ENCODE measurements around the gene CA6. TPM values are rescaled to one million over a fixed set of nuclear protein-coding genes. Genes with fewer than 3 reads are reported as not detected.

Gene CA6
- not detected in 2 replicates for total RNA-seq (2021; fragmentation: NEBNext Ultra II Directional; extraction: Animal tissue kit (Norgen Biotek cat#: 25700))
- not detected in 2 replicates for polyA plus RNA-seq (2011; rRNA removed)
- not detected for polyA plus RNA-seq (2011; cell fraction: cytosol; rRNA removed)
- polyA plus RNA-seq (2011; cell fraction: nucleus; rRNA removed): not detected
- polyA plus RNA-seq (2012, experiment 1 of 2): not detected in 4 replicates
- polyA plus RNA-seq (2012, experiment 2 of 2): not detected
- not detected for polyA plus RNA-seq (2013, experiment 1 of 2)
- not detected for polyA plus RNA-seq (2013, experiment 2 of 2)
- polyA minus RNA-seq (2011; rRNA and poly(A)+ RNA removed): not detected in 2 replicates
- not detected for polyA minus RNA-seq (2011; cell fraction: cytosol; rRNA and poly(A)+ RNA removed)
- not detected for polyA minus RNA-seq (2011; cell fraction: nucleus; rRNA and poly(A)+ RNA removed)
- long read RNA-seq, experiment 1: 0 reads
- long read RNA-seq, experiment 2: 0 reads

- Histone ChIP-seq H3K27me3 (replicated peaks in 1 of 4; ENCODE audit: control insufficient read depth in 3 of 4, extremely low read depth in 1 of 4, insufficient read depth in 3 of 4, low read length in 3 of 4) (no peaks in the 10 kb centered on the region), H3K23ac (ENCODE audit: insufficient read length) (no peak within 1 kb of the TSS), H3K79me2 (ENCODE audit: control insufficient read depth in 1 of 2, insufficient read depth in 2 of 2, low read length in 2 of 2) (no peaks in the 10 kb centered on the region), H3K4ac (replicated peaks; ENCODE audit: insufficient read length, low read depth, low read length) (no peak within 1 kb of the TSS), H4K8ac (ENCODE audit: extremely low read depth, insufficient read depth, low read length) (no peak within 1 kb of the TSS), H2BK20ac (ENCODE audit: low read length) (peak within 1 kb of the TSS; percentile 11; the same call in 1 of the 2 replicates), H2BK12ac (ENCODE audit: low read depth, low read length) (peak within 1 kb of the TSS; percentile 10; the same call in 1 of the 2 replicates), H3K4me2 (ENCODE audit: insufficient read depth in 1 of 2, low read depth in 2 of 2, low read length in 2 of 2) (no peak within 1 kb of the TSS), H3K56ac (replicated peaks; ENCODE audit: insufficient read length, low read depth, low read length) (no peak within 1 kb of the TSS), H3K4me1 (replicated peaks in 1 of 4; ENCODE audit: control insufficient read depth in 3 of 4, insufficient read depth in 4 of 4, low read length in 3 of 4) (peaks cover 7 to 20% (median 14%) of the 10 kb centered on the region in 4 experiments), H3K23me2 (ENCODE audit: low read depth, low read length) (no peaks in the 10 kb centered on the region), H3K18ac (ENCODE audit: extremely low read depth, low read length) (peak within 1 kb of the TSS; percentile 86), H2BK15ac (ENCODE audit: low read length) (peak within 1 kb of the TSS; percentile 81), H3K79me1 (ENCODE audit: low read depth, low read length) (no peaks in the 10 kb centered on the region), H4K91ac (replicated peaks; ENCODE audit: insufficient read length, low read length) (peak within 1 kb of the TSS; percentile 75), H2AFZ (ENCODE audit: low read length) (no peak within 1 kb of the TSS; the same call in 1 of the 2 replicates), H2BK120ac (replicated peaks; ENCODE audit: low read depth, low read length) (peak within 1 kb of the TSS; percentile 21), H3K36me3 (ENCODE audit: control insufficient read depth in 2 of 4, insufficient read depth in 4 of 4, low read length in 3 of 4) (no peaks in the 10 kb centered on the region), H3K14ac (ENCODE audit: insufficient read length) (no peak within 1 kb of the TSS), H3K9me3 (ENCODE audit: insufficient read depth in 2 of 2, low read depth in 1 of 2, low read length in 1 of 2) (no peaks in the 10 kb centered on the region), H2AK5ac (ENCODE audit: low read depth, low read length) (no peak within 1 kb of the TSS), H4K20me1 (replicated peaks in 1 of 2; ENCODE audit: control insufficient read depth in 1 of 2, insufficient read depth in 2 of 2, low read length in 2 of 2) (no peaks in the 10 kb centered on the region), H3K27ac (ENCODE audit: low read depth, low read length) (no peak within 1 kb of the TSS), H3K9ac (replicated peaks in 1 of 4; ENCODE audit: extremely low read depth in 1 of 4, low read depth in 3 of 4, low read length in 3 of 4) (no peak within 1 kb of the TSS), H2BK5ac (ENCODE audit: low read depth, low read length) (no peak within 1 kb of the TSS), H4K5ac (ENCODE audit: insufficient read length, low read depth, low read length) (no peak within 1 kb of the TSS), H3K4me3 (ENCODE audit: extremely low read depth in 1 of 4, insufficient read depth in 2 of 4, low read depth in 3 of 4, low read length in 4 of 4) (no peak within 1 kb of the TSS)
- POLR2A ChIA-PET (ENCODE audit: partially characterized antibody): interaction anchor here (0.5 to 1.3 kb wide), 3 partner anchors 67 to 72 kb away, joined by 3 to 5 read pairs (median 4); partner anchors contain the start of gene ENO1
- CTCF ChIA-PET (ENCODE audit: partially characterized antibody): interaction anchor here (1.8 to 2.1 kb wide), 2 partner anchors 11 to 18 kb away, joined by 6 to 10 read pairs; no protein-coding TSS in a partner anchor
- 94% methylated on average over 8 of the region's 8 CpGs; no CpG with 5 or more reads in 1 of the 2 experiments for WGBS, 2 experiments (ENCODE audit: extremely low coverage in 1 of 2, insufficient coverage in 1 of 2, insufficient read length in 1 of 2, insufficient replicate concordance in 2 of 2, low coverage in 1 of 2, low lambda C conversion rate in 2 of 2, missing lambda C conversion rate in 1 of 2)
- FAIRE-seq (no peak), DNase-seq (ENCODE audit: low read depth in 1 of 2, low spot score in 2 of 2) (no peak)
- TF ChIP-seq GTF2F1 (IDR thresholded peaks at IDR 0.05; ENCODE audit: borderline replicate concordance, low read depth, low read length) (no peak), RNF2 (IDR thresholded peaks at IDR 0.05; ENCODE audit: borderline replicate concordance, low read depth, low read length, missing control alignments, poor library complexity, severe bottlenecking) (no peak), CHD2 (IDR thresholded peaks at IDR 0.05; ENCODE audit: low read length) (no peak), POLR2AphosphoS5 (IDR thresholded peaks at IDR 0.05; ENCODE audit: low read depth, low read length) (no peak), NRF1 (IDR thresholded peaks at IDR 0.05; ENCODE audit: low read depth, low read length) (no peak), SP4 (IDR thresholded peaks at IDR 0.05; ENCODE audit: low read length) (no peak), ASH2L (IDR thresholded peaks at IDR 0.05; ENCODE audit: low read length) (no peak), TCF12 (IDR thresholded peaks at IDR 0.05; ENCODE audit: low read depth, low read length) (no peak), MAX (IDR thresholded peaks at IDR 0.05) (no peak), NANOG (IDR thresholded peaks at IDR 0.05; ENCODE audit: insufficient read depth, low read depth, low read length, poor library complexity, severe bottlenecking) (no peak), SIN3A (conservative IDR thresholded peaks at IDR 0.05 in 1 of 2, IDR thresholded peaks at IDR 0.05 in 1 of 2; ENCODE audit: low read depth in 1 of 2, low read length in 2 of 2) (no peak), BCL11A (IDR thresholded peaks at IDR 0.05; ENCODE audit: low read depth in 2 of 2, low read length in 2 of 2) (no peak)
Measured at GRCh38 chr1:8945568-8945967, at the start of gene CA6. CA6 (plus strand) TSS chr1:8945868; CDS start chr1:8945887, 19 bp downstream.
